ENCODE measurements around the gene CD164. TPM values are rescaled to one million over a fixed set of nuclear protein-coding genes. Genes with fewer than 3 reads are reported as not detected.
"Not testable (repeated sequence)": the region's sequence is repeated elsewhere in the genome, so short reads cannot be mapped to it uniquely, and the experiment has no call there.

Gene CD164
- polyA plus RNA-seq, 3 donors, result 436 to 553 (median 542) TPM

GRCh38 chr6:109356237-109356636 lies 26.0 kb downstream of the CD164 start:
- no peak for DNase-seq (ENCODE audit: extremely low read depth in 1 of 11, low read depth in 9 of 11, low spot score in 4 of 11)

GRCh38 chr6:109351231-109352130 lies 30.8 kb downstream of the CD164 start:
- no peak for DNase-seq (ENCODE audit: extremely low read depth in 1 of 11, low read depth in 9 of 11, low spot score in 4 of 11)

GRCh38 chr6:109349419-109349987 lies 32.8 kb downstream of the CD164 start:
- DNase-seq (ENCODE audit: extremely low read depth in 1 of 11, low read depth in 9 of 11, low spot score in 4 of 11), result peak in 4 of 11 donors; percentile 7 to 23 (median 16)

- DNase-seq (ENCODE audit: extremely low read depth in 1 of 11, low read depth in 9 of 11, low spot score in 4 of 11), result no peak
These were observed 34.0 kb downstream of the CD164 start for GRCh38 chr6:109348226-109348625.

GRCh38 chr6:109347779-109348178 lies 34.5 kb downstream of the CD164 start:
- DNase-seq (ENCODE audit: extremely low read depth in 1 of 11, low read depth in 9 of 11, low spot score in 4 of 11), result no peak

- DNase-seq (ENCODE audit: extremely low read depth in 1 of 11, low read depth in 9 of 11, low spot score in 4 of 11), result no peak
These were observed 36.3 kb downstream of the CD164 start for GRCh38 chr6:109345986-109346385.

GRCh38 chr6:109344226-109344625 lies 38.0 kb downstream of the CD164 start:
- DNase-seq (ENCODE audit: extremely low read depth in 1 of 11, low read depth in 9 of 11, low spot score in 4 of 11), result peak in 3 of 11 donors; percentile 15 to 39 (median 30)

GRCh38 chr6:109343518-109343917 lies 38.7 kb downstream of the CD164 start:
- no peak for DNase-seq (ENCODE audit: extremely low read depth in 1 of 11, low read depth in 9 of 11, low spot score in 4 of 11)

- DNase-seq (ENCODE audit: extremely low read depth in 1 of 11, low read depth in 9 of 11, low spot score in 4 of 11), result no peak
These were observed 39.4 kb downstream of the CD164 start for GRCh38 chr6:109342911-109343310.

- no peak for DNase-seq (ENCODE audit: extremely low read depth in 1 of 11, low read depth in 9 of 11, low spot score in 4 of 11)
These were observed 39.8 kb downstream of the CD164 start for GRCh38 chr6:109342506-109342905.

GRCh38 chr6:109340811-109341210 lies 41.5 kb downstream of the CD164 start:
- DNase-seq (ENCODE audit: extremely low read depth in 1 of 11, low read depth in 9 of 11, low spot score in 4 of 11), result no peak

GRCh38 chr6:109339906-109340678 lies 42.2 kb downstream of the CD164 start:
- DNase-seq (ENCODE audit: extremely low read depth in 1 of 11, low read depth in 9 of 11, low spot score in 4 of 11), result no peak

GRCh38 chr6:109336221-109336961 lies 45.9 kb downstream of the CD164 start:
- no peak for DNase-seq (ENCODE audit: extremely low read depth in 1 of 11, low read depth in 9 of 11, low spot score in 4 of 11)

GRCh38 chr6:109333870-109334269 lies 48.4 kb downstream of the CD164 start:
- not testable (repeated sequence) for DNase-seq (ENCODE audit: extremely low read depth in 1 of 11, low read depth in 9 of 11, low spot score in 4 of 11)

- DNase-seq (ENCODE audit: extremely low read depth in 1 of 11, low read depth in 9 of 11, low spot score in 4 of 11), result no peak
These were observed 49.5 kb downstream of the CD164 start for GRCh38 chr6:109332748-109333147.

GRCh38 chr6:109331081-109331480 lies 51.2 kb downstream of the CD164 start:
- DNase-seq (ENCODE audit: extremely low read depth in 1 of 11, low read depth in 9 of 11, low spot score in 4 of 11), result no peak

GRCh38 chr6:109330263-109330662 lies 52.0 kb downstream of the CD164 start:
- DNase-seq (ENCODE audit: extremely low read depth in 1 of 11, low read depth in 9 of 11, low spot score in 4 of 11), result no peak

GRCh38 chr6:109328629-109329028 lies 53.6 kb downstream of the CD164 start:
- DNase-seq (ENCODE audit: extremely low read depth in 1 of 11, low read depth in 9 of 11, low spot score in 4 of 11), result no peak

- DNase-seq (ENCODE audit: extremely low read depth in 1 of 11, low read depth in 9 of 11, low spot score in 4 of 11), result no peak
These were observed 54.3 kb downstream of the CD164 start for GRCh38 chr6:109327959-109328358.

Data from renal cortex interstitium (tissue), 11 donors.